H1 (cell line): ENCODE results near the gene GFM1. TPM values are rescaled to one million over a fixed set of nuclear protein-coding genes. Genes with fewer than 3 reads are reported as not detected.

Experiments
- ATF2 ChIP-seq: IDR thresholded peaks from 2 replicates; pipeline ENCODE4 v1.6.1; 2012; ENCODE audit warnings: low read length, inconsistent platforms
- BACH1 ChIP-seq: IDR thresholded peaks from 2 replicates; pipeline ENCODE4 v1.6.1; 2012; ENCODE audit warnings: low read length, improper control_type of control experiment
- CBX5 ChIP-seq: fragments of 300-800, 300-1000 bp; sonication (generic); IDR thresholded peaks from 2 replicates; pipeline ENCODE4 v1.7.1; 2016; ENCODE audit warnings: antibody characterized with exemption, low read length, low read depth
- CHD7 ChIP-seq: fragments of 300-600 bp; sonication (generic); IDR thresholded peaks from 2 replicates; pipeline ENCODE4 v1.7.1; 2012; ENCODE audit warnings: low read length, moderate library complexity, mild to moderate bottlenecking, inconsistent platforms; ENCODE audit not compliant: insufficient replicate concordance
- E2F6 ChIP-seq: IDR thresholded peaks from 2 replicates; pipeline ENCODE4 v1.6.1; 2012; ENCODE audit warnings: inconsistent platforms
- polyA plus RNA-seq, 7 experiments: library from polyadenylated mRNA; depleted of rRNA in 3 of 7; stranded (reverse) in 5 of 7; unstranded in 2 of 7; fragments of >200 nt in 5 of 7; fragments of 200-250 nt in 2 of 7; gene quantifications; 1 replicate in 5 of 7; 2 replicates in 1 of 7; 4 replicates in 1 of 7; pipeline versions ENCODE4 v1.2.1 to v1.2.3, GENCODE V29; 2011 to 2013; ENCODE audit warnings: missing spikeins in 2 of 7, mixed read lengths in 2 of 7
- total RNA-seq: library from RNA; stranded (reverse); fragmentation: NEBNext Ultra II Directional; extraction: Animal tissue kit (Norgen Biotek cat#: 25700); gene quantifications from 2 replicates; pipeline ENCODE4 v1.2.1, GENCODE V29; 2021

GFM1 gene
- total and polyA plus RNA-seq, 2 of the 8 experiments (the other 6 are each of a cell fraction or from before 2014, with no cell fraction given) = 10.9 to 45.3 TPM

GRCh38 chr3:158731938-158732855, 87.9 kb downstream of the GFM1 start, which contains the start of gene RARRES1 (continued):
- TF ChIP-seq CHD7 (no peak), ATF2 (no peak), BACH1 (0 out of 2 replicates have a peak, but pooled peaks have one; percentile 17), E2F6 (peak; percentile 77), CBX5 (no peak)
